Subcutaneous adipose tissue (tissue), 4 donors: ENCODE results near the gene TSC2. TPM values are rescaled to one million over a fixed set of nuclear protein-coding genes. Genes with fewer than 3 reads are reported as not detected.

Experiments
- total RNA-seq, 4 donors: library from RNA; depleted of rRNA; stranded (reverse); fragments of >200 nt; gene quantifications; one replicate each; pipeline ENCODE4 v1.1.0, GENCODE V29; 2016
- TF ChIP-seq, protein P1 (sequence below): fragments of 450-650 bp; IDR thresholded peaks from one replicate; pipeline ENCODE4 v1.5.1; 2016; ENCODE audit warnings: low read depth, mild to moderate bottlenecking, control low read depth, antibody characterized with exemption, moderate library complexity

TSC2 gene
- total RNA-seq, 4 donors from 2014 or later = 31.1 to 110 (median 50.2) TPM

DNA sequence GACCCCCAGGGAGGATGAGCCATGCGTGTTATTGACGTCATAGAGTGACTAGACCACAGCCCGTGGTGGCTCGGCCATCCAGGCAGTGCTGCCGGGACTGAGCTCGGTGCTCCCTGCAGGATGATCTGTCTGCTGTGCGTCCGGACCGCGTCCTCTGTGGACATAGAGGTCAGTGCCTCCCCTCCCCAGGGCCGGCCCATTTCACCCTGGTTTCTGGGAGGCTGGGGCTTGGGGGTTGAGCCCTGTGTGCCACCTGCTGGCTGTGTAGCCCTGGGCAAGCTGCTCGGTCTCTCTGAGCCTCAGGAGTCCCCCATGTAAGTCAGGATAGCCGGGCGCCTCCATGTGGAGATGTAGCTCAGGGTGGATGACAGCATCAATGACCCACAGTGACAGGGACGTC lies 8.3 kb downstream of the TSC2 start:
- TF ChIP-seq, protein P1, sequence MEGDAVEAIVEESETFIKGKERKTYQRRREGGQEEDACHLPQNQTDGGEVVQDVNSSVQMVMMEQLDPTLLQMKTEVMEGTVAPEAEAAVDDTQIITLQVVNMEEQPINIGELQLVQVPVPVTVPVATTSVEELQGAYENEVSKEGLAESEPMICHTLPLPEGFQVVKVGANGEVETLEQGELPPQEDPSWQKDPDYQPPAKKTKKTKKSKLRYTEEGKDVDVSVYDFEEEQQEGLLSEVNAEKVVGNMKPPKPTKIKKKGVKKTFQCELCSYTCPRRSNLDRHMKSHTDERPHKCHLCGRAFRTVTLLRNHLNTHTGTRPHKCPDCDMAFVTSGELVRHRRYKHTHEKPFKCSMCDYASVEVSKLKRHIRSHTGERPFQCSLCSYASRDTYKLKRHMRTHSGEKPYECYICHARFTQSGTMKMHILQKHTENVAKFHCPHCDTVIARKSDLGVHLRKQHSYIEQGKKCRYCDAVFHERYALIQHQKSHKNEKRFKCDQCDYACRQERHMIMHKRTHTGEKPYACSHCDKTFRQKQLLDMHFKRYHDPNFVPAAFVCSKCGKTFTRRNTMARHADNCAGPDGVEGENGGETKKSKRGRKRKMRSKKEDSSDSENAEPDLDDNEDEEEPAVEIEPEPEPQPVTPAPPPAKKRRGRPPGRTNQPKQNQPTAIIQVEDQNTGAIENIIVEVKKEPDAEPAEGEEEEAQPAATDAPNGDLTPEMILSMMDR = no peak

DNA sequence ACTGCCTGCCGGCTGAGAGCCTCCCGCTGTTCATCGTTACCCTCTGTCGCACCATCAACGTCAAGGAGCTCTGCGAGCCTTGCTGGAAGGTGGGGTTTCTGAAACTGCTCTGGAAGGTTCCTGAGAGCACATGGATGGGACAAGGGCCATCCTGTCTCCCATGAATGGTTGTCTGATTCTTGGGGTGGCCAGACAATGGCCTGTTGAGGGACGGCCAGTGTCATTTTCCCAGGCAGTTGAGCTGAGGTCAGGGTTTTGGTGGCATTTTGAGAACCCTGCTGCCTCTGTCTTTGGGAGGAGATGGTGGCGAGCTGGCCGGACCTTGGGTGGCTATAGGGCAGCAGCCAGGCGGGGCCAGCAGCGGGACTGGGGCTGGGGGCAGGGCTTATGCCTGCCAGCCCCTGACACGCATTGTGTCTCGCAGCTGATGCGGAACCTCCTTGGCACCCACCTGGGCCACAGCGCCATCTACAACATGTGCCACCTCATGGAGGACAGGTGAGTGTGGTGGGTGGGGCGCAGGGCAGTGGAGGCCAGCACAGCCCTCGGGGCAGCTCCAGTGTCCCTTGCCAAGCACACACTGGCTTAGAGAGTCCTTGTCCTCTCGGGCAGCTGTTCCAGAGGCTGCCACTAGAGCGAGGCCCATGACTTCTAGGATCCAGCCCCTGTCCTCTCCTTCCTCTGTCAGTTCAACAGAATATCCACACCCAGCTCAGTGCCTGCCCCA lies 9.1 kb downstream of the TSC2 start:
- TF ChIP-seq, protein P1 = no peak

DNA sequence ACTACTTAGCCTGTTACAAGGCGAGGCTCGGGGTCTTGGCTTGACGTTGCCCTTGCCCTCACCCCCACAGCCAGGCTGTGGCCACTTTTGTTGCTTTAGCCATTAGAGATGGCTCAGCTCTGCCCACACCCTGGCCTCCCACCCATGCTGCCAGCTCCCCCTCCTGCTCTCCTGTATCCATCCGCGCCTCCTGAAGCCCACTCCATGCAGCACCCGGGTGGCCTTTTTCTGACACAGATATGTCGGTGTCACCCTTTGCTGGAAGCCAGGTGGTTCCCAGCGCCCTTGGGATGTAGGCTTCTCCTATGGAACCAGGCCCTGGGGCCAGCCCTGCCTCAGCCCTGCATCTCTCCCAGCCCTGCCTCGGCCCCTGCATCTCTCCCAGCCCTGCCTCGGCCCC lies 9.7 kb downstream of the TSC2 start:
- TF ChIP-seq, protein P1 = no peak

DNA sequence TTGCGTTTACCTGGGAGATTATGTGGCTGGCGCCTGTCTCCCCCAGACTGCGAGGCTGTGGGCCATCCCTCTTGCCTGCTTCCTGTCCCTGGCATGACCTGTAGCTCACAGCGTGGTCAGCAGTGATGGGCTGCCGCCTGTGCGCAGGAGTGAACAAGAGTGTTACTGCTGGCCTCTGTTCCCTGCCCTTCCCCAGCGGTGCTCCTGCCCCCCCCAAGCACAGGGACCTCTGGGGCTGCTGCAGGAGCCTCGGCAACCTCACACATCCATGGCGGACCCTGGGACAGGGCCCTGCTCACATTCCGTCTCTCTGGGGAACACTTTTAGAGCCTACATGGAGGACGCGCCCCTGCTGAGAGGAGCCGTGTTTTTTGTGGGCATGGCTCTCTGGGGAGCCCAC lies 10.6 kb downstream of the TSC2 start:
- TF ChIP-seq, protein P1 = no peak

DNA sequence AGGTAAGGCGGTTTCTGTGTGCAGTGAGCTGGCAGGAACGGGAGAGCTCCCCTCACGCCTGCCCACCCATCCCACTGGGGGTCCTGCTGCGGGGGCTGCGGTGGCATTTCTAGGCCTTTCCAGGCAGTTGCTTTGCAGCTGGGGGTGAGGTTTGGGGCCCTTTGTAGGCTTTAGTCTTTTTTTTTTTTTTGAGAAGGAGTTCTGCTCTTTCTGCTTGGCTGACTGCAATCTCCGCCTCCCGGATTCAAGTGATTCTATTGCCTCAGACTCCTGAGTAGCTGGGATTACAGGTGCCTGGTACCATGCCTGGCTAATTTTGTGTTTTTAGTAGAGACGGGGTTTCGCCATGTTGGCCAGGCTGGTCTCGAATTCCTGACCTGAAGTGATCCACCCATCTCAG lies 11.1 kb downstream of the TSC2 start:
- TF ChIP-seq, protein P1 = no peak

DNA sequence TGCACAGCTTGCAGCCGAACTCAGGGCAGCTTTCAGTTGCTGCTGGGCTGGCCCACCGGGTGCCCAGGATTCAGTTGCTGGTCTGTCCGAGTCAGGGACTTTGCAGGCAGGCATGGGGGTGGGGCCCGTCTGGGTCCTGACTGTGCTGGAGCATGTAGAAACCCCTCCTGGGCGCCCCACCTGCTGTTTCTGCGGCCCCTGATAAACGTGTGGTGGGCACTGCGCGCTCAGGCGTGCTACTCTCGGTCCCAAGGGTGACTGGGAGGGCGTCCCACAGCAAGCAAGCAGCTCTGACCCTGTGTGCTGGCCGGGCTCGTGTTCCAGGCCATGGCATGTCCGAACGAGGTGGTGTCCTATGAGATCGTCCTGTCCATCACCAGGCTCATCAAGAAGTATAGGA lies 12.6 kb downstream of the TSC2 start:
- TF ChIP-seq, protein P1 = no peak

DNA sequence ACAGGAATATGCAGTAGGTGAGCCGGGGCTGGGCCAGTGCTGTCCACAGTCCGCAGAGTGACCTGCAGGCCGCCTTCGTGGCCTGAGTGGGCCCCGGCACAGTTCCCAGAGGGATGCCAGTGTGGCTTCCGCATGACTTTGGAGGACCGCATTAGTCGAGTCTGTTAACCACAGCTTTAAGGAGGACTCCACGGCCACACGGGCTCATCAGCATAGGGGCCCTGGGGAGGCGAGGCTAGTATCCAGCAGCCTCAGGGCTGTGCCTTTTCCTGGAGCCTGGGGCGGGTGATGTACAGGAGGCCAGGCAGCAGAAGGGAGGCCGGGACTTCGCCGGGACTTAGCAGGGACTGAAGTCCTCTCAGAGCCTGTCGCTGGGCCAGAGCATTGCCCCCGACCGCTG lies 13.2 kb downstream of the TSC2 start:
- TF ChIP-seq, protein P1 = no peak
